ENCODE measurements around the gene RBM20. TPM values are rescaled to one million over a fixed set of nuclear protein-coding genes. Genes with fewer than 3 reads are reported as not detected.

Gene RBM20
- total RNA-seq, 1 experiment from 2014 or later, result 0.11 TPM

DNA sequence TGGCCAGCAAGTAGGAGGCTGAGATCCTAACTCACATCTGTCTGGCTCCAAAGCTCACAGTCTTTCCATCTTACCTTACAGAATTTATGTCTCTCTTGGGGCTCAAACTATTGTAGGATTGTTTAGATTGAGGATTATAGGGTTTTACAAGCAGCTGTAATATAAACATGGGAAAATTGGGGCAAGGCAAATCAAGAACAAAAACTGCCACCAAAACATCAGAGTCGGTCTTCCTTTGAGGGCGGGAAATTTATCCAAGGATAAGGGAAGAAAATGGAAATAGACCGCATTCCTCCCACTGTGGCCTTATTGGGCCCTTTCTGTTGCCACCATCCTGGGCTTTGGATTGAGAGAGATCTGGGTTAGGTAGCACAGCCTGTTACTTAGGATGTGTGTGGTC, 22.5 kb downstream of the RBM20 start:
- POLR2A ChIA-PET (ENCODE audit: unreplicated experiment), result no interaction called here
- Histone ChIP-seq H3K4me1 (replicated peaks; ENCODE audit: insufficient read depth) (peaks cover 7% of the 10 kb centered on the region), H3K9me3 (ENCODE audit: insufficient read depth, low read depth) (no peaks in the 10 kb centered on the region), H3K36me3 (ENCODE audit: low read depth) (no peaks in the 10 kb centered on the region), H3K27me3 (ENCODE audit: insufficient read depth, low read depth) (no peaks in the 10 kb centered on the region), H2AFZ (no peak overlapping the region), H3F3A (ENCODE audit: insufficient read depth, low read depth) (no peaks in the 10 kb centered on the region), H3K9me2 (ENCODE audit: insufficient read depth) (no peaks in the 10 kb centered on the region), H3K4me2 (no peak overlapping the region), H3K4me3 (no peak overlapping the region), H3K79me2 (ENCODE audit: low read depth) (no peaks in the 10 kb centered on the region), H4K20me1 (ENCODE audit: insufficient read depth) (no peaks in the 10 kb centered on the region), H3K27ac (no peak overlapping the region)
- CTCF ChIA-PET, result no interaction called here
- TF ChIP-seq, protein P1, sequence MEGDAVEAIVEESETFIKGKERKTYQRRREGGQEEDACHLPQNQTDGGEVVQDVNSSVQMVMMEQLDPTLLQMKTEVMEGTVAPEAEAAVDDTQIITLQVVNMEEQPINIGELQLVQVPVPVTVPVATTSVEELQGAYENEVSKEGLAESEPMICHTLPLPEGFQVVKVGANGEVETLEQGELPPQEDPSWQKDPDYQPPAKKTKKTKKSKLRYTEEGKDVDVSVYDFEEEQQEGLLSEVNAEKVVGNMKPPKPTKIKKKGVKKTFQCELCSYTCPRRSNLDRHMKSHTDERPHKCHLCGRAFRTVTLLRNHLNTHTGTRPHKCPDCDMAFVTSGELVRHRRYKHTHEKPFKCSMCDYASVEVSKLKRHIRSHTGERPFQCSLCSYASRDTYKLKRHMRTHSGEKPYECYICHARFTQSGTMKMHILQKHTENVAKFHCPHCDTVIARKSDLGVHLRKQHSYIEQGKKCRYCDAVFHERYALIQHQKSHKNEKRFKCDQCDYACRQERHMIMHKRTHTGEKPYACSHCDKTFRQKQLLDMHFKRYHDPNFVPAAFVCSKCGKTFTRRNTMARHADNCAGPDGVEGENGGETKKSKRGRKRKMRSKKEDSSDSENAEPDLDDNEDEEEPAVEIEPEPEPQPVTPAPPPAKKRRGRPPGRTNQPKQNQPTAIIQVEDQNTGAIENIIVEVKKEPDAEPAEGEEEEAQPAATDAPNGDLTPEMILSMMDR (conservative IDR thresholded peaks at IDR 0.05), result no peak
- no peak for TF ChIP-seq EZH2 (IDR thresholded peaks at IDR 0.05; ENCODE audit: low read depth)
- intact Hi-C loops (cut with micrococcal nuclease; ENCODE audit: unreplicated experiment), result no loop called here
- BruUV-seq (replicated peaks), result no TSS peak
- no peak for DNase-seq

DNA sequence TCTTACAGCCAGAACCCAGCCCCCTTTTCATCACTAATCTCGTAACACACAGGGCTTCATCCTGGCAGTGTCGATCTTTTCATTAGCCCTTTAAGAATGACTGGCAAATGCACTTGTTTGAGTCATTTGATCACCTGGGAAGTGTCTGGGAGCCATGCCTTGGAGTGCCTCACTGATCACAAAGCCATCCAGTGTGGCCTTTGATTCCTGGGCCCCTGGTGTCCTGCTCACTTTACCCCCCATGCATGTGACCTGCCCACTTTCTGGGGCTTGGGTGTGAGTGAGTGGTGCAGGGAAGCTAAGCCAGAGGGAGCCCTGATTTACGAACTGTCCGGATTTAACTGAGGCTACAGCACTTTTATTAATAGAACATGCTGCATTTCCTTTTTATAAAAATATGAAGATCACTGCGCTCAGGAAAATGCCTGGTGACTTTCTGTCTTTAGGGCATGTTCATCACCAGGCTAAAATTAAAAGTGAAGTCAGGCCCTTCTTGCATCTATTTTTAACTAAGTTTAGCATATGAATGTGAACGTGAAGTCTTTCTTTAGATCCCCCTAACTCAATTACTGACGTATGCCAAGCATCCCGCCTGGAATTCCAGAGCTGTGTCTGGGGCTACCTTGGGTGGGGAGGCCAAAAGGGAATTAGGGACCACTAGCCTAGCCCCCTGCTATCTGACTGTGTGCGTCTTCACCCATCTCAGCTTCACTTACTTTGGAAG, 23.6 kb downstream of the RBM20 start:
- H3K9me2 ChIP-seq (ENCODE audit: insufficient read depth), result no peaks in the 10 kb centered on the region
- H3K36me3 ChIP-seq (ENCODE audit: low read depth), result no peaks in the 10 kb centered on the region
- H3K4me1 ChIP-seq (replicated peaks; ENCODE audit: insufficient read depth), result peaks cover 7% of the 10 kb centered on the region
- no peaks in the 10 kb centered on the region for H3K79me2 ChIP-seq (ENCODE audit: low read depth)
- BruUV-seq (replicated peaks), result no TSS peak
- intact Hi-C loops (cut with micrococcal nuclease; ENCODE audit: unreplicated experiment), result no loop called here
- no peak overlapping the region for H3K4me3 ChIP-seq
- H2AFZ ChIP-seq, result no peak overlapping the region
- ChIA-PET POLR2A (ENCODE audit: unreplicated experiment) (no interaction called here), CTCF (no interaction called here)
- no peaks in the 10 kb centered on the region for H4K20me1 ChIP-seq (ENCODE audit: insufficient read depth)
- H3K27me3 ChIP-seq (ENCODE audit: insufficient read depth, low read depth), result no peaks in the 10 kb centered on the region
- H3K9me3 ChIP-seq (ENCODE audit: insufficient read depth, low read depth), result no peaks in the 10 kb centered on the region
- no peak for DNase-seq
- no peaks in the 10 kb centered on the region for H3F3A ChIP-seq (ENCODE audit: insufficient read depth, low read depth)
- H3K4me2 ChIP-seq, result no peak overlapping the region
- H3K27ac ChIP-seq, result no peak overlapping the region
- TF ChIP-seq, protein P1 (conservative IDR thresholded peaks at IDR 0.05), result no peak
- no peak for TF ChIP-seq EZH2 (IDR thresholded peaks at IDR 0.05; ENCODE audit: low read depth)

DNA sequence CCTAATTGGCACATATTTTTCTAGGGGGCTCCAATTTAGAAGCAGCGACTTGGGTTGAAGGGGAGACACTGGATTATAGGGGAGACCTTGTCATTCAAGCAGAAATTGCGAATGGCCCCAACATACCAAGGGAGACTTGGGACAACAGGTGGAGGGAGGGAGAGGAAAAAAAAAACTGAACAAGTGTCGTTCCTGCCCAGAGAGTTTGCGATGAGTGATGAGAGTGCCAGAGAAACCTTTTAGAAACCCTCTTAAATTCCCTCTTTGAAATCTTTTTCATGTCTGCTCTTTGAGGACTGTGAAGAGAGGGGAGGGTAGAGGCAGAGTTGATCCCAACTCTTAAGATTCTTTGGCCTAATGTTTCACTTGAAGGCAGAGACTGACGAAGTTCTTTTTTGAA, 24.3 kb downstream of the RBM20 start:
- no peak overlapping the region for H2AFZ ChIP-seq
- H3K4me2 ChIP-seq, result no peak overlapping the region
- no peak overlapping the region for H3K4me3 ChIP-seq
- TF ChIP-seq EZH2 (IDR thresholded peaks at IDR 0.05; ENCODE audit: low read depth), result no peak
- TF ChIP-seq, protein P1 (conservative IDR thresholded peaks at IDR 0.05), result no peak
- H3K4me1 ChIP-seq (replicated peaks; ENCODE audit: insufficient read depth), result peaks cover 7% of the 10 kb centered on the region
- CTCF ChIA-PET, result no interaction called here
- no peaks in the 10 kb centered on the region for H3K36me3 ChIP-seq (ENCODE audit: low read depth)
- intact Hi-C loops (cut with micrococcal nuclease; ENCODE audit: unreplicated experiment), result no loop called here
- H3K9me2 ChIP-seq (ENCODE audit: insufficient read depth), result no peaks in the 10 kb centered on the region
- H4K20me1 ChIP-seq (ENCODE audit: insufficient read depth), result no peaks in the 10 kb centered on the region
- POLR2A ChIA-PET (ENCODE audit: unreplicated experiment), result no interaction called here
- H3K27ac ChIP-seq, result no peak overlapping the region
- no peak for DNase-seq
- H3K27me3 ChIP-seq (ENCODE audit: insufficient read depth, low read depth), result no peaks in the 10 kb centered on the region
- no peaks in the 10 kb centered on the region for H3K9me3 ChIP-seq (ENCODE audit: insufficient read depth, low read depth)
- H3F3A ChIP-seq (ENCODE audit: insufficient read depth, low read depth), result no peaks in the 10 kb centered on the region
- BruUV-seq (replicated peaks), result no TSS peak
- no peaks in the 10 kb centered on the region for H3K79me2 ChIP-seq (ENCODE audit: low read depth)

Data from PC-9 (cell line).